Prostate gland (tissue), 2 donors: ENCODE measurements around the gene KDM4C.
"Not testable (repeated sequence)": the region's sequence is repeated elsewhere in the genome, so short reads cannot be mapped to it uniquely, and the experiment has no call there.

Experiments
- CTCF ChIP-seq, 4 experiments: fragments of 200-600 bp in 2 of 4; fragments of 450-650 bp in 2 of 4; sonication (generic) in 2 of 4; IDR thresholded peaks; 1 replicate in 3 of 4; 2 replicates in 1 of 4; pipeline ENCODE4 v1.5.1; 2016 to 2019; ENCODE audit warnings: antibody characterized with exemption in 4 of 4, mild to moderate bottlenecking in 2 of 4, moderate library complexity in 2 of 4
- POLR2A ChIP-seq: fragments of 450-650 bp; IDR thresholded peaks from one replicate; pipeline ENCODE4 v1.6.1; 2016; ENCODE audit warnings: antibody characterized with exemption, mild to moderate bottlenecking

GRCh38 chr9:6715153-6715754 lies 42.5 kb upstream of the KDM4C start:
- TF ChIP-seq CTCF (IDR thresholded peaks at IDR 0.05); POLR2A: not testable (repeated sequence)
